ENCODE results near the gene MYCN.
"Not testable (repeated sequence)": the region's sequence is repeated elsewhere in the genome, so short reads cannot be mapped to it uniquely, and the experiment has no call there.

The MYCN gene

GRCh38 chr2:15939854-15940660 lies at the start of gene MYCN:
TSS of gene MYCN (plus strand) at chr2:15940550. CDS start at chr2:15942065, 1,515 bp downstream.
- peak; percentile 63 to 94 (median 85) for DNase-seq
- intact Hi-C loops (cut with DNase I) = loop anchor here (5.0 to 10.0 kb wide), 6 partner anchors 75 to 667 kb away; no protein-coding TSS in a partner anchor

GRCh38 chr2:15890936-15891905 lies 49.1 kb upstream of the MYCN start:
- intact Hi-C loops (cut with DNase I) = no loop called here

GRCh38 chr2:15892151-15892880 lies 48.0 kb upstream of the MYCN start:
- DNase-seq = no peak
- intact Hi-C loops (cut with DNase I) = no loop called here

More at GRCh38 chr2:15890936-15891905, 49.1 kb upstream of the MYCN start:
- DNase-seq = no peak

GRCh38 chr2:15893085-15893484 lies 47.3 kb upstream of the MYCN start:
- intact Hi-C loops (cut with DNase I) = no loop called here
- no peak for DNase-seq

DNA sequence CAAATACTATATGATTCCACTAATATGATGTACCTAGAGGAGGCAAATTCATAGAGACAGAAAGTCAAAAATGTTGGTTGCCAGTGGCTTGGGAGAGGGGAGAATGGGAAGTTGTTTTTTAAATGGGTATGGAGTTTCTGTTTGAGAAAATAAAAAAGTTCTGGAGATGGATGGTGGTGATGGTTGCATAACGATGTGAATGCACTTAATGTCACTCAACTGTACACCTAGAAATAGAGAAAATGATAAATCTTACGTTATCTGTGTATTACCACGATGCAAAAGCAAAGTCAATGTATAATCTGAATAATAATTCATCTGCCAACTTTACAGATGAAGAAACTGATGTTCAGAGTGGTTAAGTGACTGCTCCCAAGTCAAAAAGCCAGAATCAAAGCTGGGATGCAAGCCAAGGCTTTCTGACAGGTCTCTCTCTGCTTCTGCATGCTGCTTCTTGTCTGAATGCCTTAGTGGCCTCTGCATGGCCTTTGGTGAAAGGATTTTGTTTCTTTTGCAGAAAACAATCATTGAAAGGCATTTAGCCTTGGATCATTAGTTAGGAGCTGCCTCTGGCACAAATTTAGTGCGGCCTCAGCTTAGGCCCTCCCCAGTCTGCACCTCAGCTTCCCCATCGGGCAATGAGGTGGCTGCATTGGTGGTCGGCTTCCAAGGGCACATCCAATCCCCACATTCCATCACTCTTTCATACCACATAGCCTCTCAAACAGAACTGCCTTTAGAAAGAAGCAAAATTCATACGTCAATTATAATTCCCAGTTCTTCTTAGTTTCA lies 46.5 kb upstream of the MYCN start:
- intact Hi-C loops (cut with DNase I) = no loop called here
- DNase-seq = no peak

- intact Hi-C loops (cut with DNase I) = no loop called here
- no peak for DNase-seq
Observed at GRCh38 chr2:15894481-15895144, 45.7 kb upstream of the MYCN start.

DNA sequence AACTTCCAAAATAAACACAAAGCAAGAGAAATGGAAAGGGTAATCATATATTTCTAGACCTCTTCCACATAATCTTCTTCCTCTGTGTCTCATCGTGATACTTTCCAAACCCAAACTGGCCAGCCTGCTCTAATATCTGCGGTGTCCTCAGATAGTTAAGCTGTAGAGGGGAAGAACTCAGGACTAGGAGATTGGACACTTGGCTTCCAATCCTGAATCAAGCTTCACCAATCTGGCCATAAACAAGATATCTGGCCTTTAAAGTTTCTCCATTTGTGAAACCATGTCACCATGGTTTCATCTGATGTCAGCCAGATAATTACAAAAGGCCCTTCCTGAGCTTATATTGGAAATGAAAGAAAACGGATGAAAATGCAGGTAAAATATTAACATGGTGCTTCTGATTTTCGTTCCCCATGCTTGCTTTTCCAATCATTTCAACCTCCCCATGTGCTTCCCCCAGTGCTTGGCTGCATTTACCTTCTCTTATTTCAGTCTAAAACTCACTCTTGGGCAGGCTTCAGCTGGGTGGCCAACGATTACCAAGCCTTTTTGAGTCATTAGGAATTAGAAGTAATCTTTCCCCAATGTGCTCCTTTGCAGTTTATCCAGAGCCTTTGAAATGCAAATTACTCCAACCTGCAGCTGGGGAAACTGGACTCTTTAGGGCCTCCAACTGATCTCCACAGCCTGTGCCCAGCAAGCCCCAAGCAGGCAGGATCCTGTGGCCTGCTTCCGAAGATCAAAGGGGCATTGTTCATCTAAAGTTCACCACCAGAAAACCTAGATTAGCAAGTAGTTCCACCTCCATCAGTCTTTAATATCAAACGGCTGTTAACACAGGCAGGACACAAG lies 44.5 kb upstream of the MYCN start:
- DNase-seq = no peak
- intact Hi-C loops (cut with DNase I) = no loop called here

DNA sequence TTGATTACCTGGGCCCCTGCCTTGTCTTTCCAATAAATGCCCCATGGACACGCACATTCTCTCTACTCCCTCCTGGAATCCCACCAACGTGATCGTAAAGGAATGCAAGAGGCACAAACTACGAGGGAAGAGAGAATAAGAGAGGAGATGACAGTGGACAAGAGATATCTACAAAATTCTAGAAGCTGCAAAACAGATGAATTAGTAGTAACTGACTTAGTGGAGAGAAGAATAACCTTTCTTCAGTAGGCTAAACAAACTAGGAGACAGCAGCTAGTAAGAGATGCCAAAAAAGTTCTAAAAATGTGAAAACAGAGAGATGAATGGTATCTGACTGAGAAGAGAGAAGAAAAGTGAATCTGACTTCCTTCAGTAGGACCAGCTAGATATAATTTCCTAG lies 43.5 kb upstream of the MYCN start:
- no peak for DNase-seq
- intact Hi-C loops (cut with DNase I) = no loop called here

DNA sequence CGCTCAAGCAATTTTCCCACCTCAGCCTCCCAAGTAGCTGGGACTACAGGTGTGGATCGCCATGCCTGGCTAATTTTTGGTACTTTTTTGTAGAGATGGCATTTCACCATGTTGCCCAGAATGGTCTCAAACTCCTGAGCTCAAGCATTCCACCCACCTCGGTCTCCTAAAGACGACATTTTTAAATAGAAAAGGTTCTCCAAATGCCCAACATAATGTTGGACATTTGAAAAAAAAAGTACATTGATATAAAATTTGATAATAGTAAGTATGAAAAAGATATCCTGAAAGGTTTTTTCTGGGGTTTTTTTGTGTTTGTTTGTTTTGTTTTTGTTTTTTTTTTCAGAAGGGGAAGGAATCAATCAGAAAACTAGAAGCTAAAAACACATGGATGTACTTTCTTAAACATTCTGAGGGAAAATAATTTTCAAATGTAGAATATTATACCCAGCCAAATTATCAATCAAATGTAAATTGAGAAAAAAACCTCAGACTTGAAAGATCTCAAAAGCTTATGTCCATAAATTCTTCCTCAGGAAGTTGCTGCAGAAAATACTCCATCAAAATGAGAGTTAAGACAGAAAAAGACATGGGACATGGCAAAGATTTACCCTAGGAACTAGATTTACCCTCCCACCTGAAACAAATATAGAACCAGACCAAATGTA lies 42.8 kb upstream of the MYCN start:
- intact Hi-C loops (cut with DNase I) = no loop called here
- DNase-seq = no peak

DNA sequence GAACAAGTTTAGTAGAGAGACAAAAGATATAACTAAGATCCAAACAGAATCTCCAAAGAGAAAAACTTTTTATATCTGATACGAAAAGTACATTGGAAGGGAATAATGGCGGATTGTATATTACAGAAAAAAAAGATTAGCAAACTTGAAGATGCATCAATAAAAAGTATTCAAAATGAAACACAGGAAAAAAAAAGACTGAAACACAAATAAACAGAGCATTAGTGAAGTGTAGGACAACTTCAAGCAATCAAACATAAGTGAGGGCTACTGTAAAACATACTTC lies 41.1 kb upstream of the MYCN start:
- no peak for DNase-seq
- intact Hi-C loops (cut with DNase I) = no loop called here

DNA sequence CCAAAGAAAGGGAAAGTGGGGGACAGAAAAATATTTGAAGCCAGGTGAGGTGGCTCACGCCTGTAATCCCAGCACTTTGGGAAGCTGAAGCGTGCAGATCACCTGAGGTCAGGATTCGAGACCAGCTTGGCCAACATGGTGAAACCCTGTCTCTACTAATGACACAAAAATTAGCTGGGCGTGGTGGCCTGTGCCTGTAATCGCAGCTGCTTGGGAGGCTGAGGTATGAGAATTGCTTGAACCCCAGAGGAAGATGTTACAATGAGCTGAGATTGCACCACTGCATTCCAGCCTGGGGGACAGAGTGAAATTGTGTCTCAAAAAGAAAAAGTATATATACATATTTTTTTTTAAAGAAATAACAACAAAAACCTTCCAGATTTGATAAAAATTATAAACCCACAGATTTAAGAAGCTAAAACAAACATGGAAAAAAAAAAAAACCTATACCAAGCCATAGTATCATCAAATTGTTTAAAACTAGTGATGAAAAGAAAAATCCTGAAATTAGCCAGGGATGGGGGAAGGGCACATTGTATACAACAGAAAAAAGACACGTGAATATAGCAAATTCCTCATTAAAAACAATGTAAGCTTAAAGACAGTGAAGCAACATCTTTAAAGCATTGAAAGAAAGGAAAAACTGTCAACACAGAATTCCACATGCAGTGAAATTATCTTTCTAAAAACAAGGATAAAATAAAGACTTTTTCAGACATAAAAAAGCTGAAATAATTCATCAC lies 40.4 kb upstream of the MYCN start:
- DNase-seq = no peak
- intact Hi-C loops (cut with DNase I) = no loop called here

DNA sequence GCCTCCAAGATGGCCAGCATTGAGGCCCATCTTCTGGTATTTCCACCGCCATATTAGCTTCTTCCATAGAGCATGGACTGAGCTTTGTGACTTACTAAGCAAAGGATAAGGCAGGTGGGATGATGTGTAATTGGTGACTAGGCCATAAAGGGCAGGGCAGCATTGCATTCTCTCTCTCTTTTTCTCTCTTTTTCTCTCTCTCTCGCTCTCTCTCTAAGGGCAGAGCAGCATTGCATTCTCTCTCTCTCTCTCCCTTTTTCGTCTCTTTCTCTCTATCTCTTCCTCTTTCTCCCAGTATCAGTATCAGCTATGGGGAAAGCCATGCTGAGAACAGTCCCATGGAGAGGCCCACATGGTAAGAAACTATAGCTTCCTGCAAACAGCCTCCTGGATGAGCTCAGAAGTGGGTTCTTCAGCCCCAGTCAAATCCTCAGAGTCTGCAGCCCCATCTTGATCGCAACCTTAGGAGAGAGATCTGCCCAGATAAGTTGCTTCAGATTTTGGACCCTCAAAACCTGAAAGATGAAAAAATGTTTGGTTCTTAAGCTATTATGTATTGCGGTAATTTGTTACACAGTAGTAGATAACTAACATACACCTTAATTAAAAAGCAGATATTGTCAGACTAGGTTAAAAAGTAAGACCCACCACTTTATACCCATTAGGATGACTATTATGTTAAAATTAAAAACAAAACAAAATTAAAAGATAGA lies 39.1 kb upstream of the MYCN start:
- intact Hi-C loops (cut with DNase I) = no loop called here
- DNase-seq = no peak

DNA sequence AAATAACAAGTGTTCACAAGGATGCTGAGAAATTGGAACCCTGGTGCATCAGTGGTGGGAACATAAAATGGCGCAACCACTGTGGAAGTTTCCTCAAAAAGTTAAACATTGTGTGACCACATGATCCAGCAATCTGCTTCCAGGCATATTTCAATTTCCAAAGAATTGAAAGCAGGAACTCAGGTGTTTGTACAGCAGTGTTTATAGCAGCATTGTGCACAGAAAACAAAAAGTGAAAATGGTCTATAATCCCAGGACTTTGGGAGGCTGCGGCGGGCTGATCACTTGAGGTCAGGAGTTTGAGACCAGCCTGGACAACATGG lies 38.6 kb upstream of the MYCN start:
- intact Hi-C loops (cut with DNase I) = no loop called here
- no peak for DNase-seq

DNA sequence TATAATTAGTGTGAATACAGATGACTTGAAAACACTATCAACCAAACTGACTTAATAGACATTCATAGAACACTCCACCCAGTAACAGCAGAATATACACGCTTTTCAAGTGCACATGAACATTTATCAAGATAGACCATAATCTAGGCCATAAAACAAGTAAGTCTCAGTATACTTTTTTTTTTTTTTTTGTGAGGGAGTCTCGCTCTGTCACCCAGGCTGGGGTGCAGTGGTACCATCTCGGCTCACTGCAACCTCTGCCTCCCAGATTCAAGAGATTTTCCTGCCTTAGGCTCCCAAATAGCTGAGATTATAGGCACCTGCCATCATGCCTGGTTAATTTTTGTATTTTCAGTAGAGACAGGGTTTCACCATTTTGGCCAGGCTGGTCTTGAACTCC lies 36.4 kb upstream of the MYCN start:
- intact Hi-C loops (cut with DNase I) = loop anchor here (2.0 kb wide), 1 partner anchor 35 kb away; no protein-coding TSS in a partner anchor
- DNase-seq = not testable (repeated sequence)

DNA sequence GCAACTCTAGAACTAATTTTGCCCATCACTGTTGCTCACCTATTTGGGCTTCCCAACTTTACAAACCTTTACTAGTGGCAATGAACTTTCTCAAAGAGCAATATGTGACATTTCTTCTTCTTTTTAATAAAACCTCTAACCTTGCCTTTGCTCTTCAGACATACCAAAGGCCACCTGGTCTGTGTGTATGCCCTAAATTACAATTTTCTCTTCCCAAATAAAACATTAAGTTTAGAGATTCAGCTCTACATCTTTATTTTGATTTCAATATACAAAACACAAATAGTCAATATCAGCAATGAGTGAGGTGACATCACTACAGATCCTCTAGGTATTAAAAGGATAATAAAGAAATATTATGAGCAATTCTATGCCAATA lies 35.1 kb upstream of the MYCN start:
- DNase-seq = no peak
- intact Hi-C loops (cut with DNase I) = loop anchor here (2.0 kb wide), 1 partner anchor 36 kb away; no protein-coding TSS in a partner anchor

All from head of caudate nucleus (tissue), 42 donors.